Stimulated activated naive CD4-positive, alpha-beta T cell treated with Interleukin-2 at 50 U/mL for 16 hours (primary cell): ENCODE results near the gene ANKRD34B.
"Not testable (repeated sequence)": the region's sequence is repeated elsewhere in the genome, so short reads cannot be mapped to it uniquely, and the experiment has no call there.

ENCODE experiments used
- DNase-seq: peaks from one replicate; lab custom pipeline; 2025; lab: John Stamatoyannopoulos, UW

Gene ANKRD34B

DNA sequence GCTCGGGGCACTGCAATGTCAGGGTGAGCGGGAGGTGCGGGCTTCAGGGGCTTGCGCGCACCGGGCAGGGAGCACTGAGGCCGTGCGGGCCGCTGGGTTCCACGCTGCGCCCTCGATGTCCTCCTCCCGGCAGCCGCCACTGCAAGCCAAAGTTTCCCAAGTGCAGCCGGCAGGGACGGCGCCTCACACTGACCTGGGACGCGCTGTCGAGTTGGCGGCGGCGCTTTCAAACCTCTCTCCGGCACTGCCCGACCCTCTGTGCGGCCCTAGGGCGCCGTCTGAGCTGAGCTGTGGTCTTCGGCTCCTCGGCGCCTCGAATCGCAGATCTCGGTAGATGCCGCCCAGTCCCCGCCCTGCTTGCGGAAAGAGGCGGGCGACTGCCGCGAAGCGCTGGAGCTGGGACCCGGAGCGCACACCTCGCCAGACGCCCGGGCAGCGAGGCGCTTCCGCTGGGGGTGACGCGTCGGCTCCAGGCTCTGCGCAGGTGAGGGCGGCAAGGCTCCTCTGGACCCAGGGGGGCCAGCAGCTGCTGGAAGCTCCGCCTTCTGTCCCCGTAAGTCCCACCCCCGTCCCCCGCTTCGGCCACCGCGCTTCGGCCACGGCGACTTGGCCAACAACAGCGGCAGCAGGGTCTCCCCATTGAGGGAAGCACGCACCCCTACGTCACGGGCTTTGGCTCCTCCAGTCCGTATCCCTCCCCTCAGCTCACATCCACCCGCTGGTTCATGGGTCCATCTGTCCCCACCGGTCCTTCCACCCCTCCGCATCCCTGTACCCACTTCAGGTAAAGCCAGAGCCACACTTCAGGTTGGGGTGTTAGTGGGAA lies at the start of gene ANKRD34B:
Gene ANKRD34B, minus strand, starts transcription at position 320 of the 826 bp plus-strand sequence. CDS start 10,261 bp downstream, outside the sequence.
- DNase-seq: no peak

DNA sequence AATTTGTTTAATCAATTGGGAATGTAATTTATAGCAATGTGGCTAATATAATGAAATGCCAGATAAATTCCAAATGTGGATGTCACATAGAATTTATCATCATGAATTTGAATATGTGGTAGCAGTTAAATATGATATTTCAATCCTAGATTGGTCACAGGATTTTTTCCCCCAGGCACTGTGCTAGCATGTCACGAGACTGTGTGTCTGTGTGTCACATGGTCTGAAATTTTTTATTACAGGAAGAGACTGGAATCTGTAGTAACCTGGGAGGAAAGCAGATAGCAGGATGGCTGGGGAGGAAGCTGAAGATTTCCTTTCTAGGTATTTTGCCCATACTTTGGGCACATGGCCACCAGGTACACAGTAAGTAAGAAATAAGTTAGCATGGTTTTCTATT lies 49.0 kb upstream of the ANKRD34B start:
- DNase-seq: no peak

DNA sequence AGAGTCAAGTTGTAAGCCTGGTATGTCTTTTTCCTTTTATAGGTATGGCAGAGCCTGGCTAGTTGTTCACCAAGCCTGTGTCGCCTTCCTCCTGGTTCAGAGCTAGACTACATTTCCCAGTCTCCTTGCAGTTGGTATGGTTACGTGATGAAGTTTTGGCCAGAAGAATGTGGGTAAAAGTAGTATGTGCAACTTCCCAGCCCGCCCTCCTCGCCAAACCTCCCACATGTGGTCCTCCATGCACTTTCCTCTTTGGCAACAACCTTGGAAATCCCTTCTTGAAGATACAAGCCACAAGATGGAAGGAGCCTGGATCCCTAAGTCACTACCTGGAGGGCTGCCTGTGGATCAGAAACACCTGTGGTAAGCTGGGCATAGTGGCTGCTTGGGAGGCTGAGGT lies 48.4 kb upstream of the ANKRD34B start:
- no peak for DNase-seq

DNA sequence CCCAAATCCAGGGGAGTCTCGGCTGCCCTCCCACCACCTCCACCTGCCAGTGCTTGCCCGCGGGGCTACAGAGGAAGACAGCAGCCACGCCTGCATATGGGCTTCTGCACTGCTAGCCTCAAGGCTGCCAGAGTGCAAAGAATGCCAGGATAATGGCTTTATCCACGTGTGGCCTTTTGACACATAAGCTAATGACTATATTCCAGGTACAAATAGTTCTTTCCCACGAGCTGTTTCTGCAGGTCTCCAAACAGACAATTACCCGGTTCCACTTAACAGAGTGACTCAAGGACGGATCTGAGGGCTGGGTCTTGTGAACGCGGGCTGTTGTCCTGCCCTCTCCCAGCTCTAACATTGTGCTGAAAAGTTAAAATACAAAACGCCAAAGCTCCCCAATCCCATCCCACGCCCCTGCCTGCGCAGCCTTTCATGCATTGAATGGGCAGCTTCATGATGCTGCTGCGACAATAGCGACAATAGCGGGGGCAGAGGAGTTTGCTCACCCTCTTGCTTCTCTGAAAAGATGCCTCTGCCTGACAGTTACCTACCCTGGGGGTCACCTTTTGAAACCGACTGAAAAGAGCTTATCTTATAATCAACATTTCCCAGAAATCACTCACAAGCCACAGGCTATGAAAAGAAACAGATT lies 45.3 kb upstream of the ANKRD34B start:
- DNase-seq: no peak

DNA sequence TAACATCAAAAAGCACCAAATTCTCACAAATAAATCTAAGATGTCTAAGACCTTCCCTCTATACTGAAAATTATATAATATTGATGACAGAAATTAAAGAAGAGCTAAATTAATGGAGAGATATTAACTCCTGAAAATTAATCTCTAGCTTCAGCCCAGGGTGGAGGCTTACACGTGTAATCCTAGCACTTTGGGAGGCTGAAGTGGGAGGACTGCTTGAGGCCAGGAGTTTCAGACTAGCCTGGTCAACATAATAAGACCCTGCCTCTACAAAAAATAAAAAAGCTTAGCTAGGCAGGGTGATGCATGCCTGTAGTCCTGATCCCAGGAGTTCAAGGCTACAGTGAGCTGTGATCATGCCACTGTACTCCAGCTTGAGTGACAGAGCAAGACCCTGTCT lies 39.6 kb upstream of the ANKRD34B start:
- no peak for DNase-seq

DNA sequence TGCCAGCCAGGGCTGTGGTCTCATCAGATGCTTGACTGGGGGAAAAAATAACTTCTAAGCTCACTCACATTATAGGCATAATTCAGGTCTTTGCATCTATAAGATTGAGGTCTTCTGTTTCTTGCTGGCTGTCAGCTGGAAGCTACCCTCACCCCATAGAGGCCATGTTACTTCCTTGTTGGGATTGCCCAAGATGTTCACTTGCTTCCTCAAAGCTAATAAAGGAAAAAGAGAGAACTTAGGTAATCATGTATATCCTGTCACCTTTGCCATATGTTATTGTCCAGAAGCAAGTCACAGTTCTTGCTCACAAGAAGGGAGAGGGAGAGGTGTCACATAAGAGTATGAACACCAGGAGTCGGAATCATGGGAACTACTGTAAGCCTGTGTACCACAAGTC lies 38.7 kb upstream of the ANKRD34B start:
- no peak for DNase-seq

DNA sequence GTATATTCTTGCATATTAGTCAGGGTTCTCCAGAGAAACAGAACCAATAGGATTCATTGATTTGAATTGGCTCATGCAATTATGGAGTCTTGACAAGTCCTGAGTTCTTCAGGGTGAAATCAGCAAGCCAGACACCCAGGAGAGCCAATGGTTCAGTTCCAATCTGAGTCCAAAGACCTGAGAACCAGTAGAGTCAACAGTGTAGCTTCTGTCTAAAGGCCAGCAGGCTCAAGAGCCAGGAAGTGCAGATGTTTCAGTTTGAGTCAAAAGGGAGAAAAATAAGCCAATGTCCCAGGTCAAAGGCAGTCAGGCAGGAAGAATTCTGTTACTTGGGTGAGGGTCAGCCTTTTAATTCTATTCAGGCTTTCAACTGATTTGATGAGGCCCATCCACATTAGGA lies 37.8 kb upstream of the ANKRD34B start:
- no peak for DNase-seq

DNA sequence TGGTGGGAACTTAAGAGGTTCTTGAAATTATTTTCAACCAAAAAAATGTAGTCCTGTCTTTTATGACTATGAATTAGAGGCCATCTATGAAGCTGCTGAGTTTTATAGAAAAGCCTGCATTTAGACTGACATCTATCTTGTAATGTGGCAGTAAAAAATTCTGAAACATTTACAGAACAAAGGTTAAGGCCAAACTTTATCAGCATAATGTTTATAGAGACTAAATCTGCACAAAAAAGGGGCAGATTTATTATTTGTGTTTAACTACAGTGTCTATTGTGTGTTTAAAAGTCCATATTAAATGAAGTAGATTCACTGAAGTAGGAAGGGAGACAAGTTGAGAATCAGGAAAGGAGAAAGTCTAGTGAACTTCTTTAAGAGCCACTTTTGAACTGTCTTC lies 37.3 kb upstream of the ANKRD34B start:
- DNase-seq: no peak

DNA sequence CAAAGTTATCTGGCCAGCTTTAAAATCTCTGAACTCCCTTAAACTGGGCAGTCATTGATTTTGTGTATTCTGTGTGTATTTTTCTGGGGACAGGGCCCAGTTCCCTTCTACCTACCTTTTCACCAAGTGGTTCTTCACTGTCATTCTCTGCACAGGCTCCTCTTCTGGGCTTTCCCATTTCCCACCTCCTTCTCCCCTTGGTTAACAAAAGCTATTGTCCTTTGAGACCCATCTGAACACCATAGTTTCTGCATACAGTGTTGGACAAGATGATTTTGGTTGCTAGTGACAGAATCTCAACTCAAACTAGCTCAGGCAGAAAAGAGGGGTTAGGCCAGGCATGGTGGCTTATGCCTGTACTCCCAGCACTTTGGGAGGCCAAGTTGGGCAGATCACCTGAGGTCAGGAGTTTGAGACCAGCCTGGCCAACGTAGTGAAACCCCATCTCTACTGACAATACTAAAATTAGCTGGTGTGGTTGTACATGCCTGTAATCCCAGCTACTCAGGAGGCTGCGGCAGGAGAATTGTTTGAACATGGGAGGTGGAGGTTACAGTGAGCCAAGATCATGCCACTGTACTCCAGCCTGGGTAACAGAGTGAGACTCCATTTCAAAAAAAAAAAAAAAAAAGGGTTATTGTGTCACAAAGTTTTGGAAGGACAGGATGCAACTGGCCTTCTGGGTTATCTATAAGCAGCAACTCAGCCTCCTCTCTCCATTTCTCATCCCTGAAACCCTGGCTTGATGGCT lies 31.0 kb upstream of the ANKRD34B start:
- no peak for DNase-seq

DNA sequence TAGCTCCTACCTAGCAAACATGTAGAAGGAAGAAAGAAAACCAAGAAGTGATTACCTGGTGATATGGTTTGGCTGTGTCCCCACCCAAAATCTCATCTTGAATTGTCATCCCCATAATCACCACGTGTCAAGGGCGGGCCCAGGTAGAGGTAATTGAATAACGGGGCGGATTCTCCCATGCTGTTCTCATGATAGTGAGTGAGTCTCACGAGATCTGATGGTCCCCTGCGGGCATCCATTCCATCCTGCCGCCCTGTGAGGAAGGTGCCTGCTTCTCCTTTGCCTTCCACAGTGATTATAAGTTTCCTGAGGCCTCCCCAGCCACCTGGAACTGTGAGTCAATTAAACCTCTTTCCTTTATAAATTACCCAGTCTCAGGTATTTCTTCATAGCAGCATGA lies 27.4 kb upstream of the ANKRD34B start:
- no peak for DNase-seq

DNA sequence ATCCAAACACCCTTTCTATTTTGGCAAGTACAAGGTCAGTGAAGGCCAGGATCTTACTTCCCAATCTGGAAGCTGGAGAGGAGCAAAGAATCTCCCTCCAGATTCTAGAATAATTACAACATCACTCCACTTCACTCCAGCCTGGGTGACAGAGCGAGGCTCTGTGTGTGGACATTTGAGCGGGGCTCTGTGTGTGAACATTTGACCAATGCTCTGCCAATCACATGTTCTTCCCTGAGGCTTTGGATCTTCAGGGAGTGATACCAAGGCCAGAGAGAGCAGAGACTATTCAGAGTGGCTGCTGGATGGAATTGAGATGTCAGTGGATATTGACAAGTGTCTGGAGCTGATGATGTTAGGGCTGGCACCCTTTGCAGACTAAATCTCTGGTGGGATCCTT lies 24.7 kb upstream of the ANKRD34B start:
- DNase-seq: no peak

DNA sequence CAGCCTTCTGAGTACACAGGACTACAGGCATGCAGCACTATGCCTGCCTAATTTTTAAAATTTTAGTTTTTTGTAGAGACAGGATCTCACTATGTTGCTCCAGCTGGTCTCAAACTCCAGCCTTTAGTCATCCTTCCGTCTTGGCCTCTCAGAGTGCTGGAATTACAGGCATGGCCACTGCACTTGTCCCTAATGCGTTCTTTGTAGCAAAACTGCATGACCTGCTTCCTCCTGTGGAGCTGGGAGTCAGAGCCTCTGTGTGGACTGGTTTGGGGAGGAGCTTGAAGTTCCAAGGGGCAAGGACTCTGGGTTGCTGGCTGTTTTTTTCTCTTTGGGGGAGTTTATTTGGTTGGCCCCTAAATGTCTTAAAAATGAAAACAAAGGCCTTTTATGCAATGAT lies 22.7 kb upstream of the ANKRD34B start:
- no peak for DNase-seq

DNA sequence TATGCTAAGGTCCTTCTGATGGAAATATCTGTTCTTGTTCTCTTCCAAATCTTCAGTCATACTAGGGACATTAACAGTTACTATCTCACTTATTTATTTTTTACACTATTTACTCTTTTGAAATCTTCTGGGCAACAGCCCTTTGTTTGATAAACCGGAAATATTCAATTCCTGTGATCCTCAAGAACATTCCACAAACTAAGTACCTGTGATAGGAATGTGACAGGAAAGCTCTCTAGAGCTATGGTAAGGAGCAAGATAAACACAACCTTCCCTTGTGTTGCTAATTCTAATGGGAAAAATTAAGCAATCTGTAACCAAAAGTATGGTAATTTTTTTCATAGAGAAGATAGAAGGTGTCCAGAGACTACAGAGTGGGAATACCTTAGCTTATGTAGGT lies 22.0 kb upstream of the ANKRD34B start:
- DNase-seq: no peak

DNA sequence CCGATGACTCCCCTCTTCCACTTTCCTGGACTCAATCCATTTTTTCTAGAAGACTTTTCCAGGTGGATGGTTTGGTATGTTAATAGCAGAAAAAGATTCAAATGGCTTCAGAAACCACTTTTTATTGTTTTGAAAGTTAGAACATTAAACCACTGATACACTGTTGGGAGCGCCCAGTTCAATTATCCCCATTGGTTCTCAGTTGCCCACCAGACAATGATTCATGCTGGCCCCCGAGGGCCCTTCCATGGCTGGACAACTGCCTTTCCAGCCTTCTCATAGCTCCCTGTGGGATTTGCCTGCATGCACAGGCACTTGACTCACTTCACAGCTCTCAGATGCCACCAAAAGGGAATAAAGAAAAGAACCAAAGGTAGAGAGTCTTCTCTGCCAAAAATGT lies 21.3 kb upstream of the ANKRD34B start:
- no peak for DNase-seq

DNA sequence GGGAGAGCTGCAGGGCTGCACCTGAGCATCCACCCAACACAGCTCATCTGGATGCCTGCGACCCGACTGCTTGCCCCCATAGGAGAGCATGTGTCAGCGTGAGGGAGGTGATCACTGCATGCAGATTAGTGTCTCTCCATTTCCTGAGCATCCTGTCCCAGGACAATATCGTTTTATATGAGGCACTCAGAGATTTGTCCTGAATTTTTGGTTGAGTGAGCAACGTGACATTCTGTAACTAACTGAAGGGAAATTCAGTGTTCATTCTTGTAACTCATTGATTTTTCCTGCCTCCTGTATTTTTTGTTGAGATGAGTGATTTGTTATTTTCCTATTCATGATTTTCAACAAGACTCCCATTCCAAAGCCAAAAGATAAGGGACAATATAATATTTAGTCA lies 20.7 kb upstream of the ANKRD34B start:
- DNase-seq: no peak

DNA sequence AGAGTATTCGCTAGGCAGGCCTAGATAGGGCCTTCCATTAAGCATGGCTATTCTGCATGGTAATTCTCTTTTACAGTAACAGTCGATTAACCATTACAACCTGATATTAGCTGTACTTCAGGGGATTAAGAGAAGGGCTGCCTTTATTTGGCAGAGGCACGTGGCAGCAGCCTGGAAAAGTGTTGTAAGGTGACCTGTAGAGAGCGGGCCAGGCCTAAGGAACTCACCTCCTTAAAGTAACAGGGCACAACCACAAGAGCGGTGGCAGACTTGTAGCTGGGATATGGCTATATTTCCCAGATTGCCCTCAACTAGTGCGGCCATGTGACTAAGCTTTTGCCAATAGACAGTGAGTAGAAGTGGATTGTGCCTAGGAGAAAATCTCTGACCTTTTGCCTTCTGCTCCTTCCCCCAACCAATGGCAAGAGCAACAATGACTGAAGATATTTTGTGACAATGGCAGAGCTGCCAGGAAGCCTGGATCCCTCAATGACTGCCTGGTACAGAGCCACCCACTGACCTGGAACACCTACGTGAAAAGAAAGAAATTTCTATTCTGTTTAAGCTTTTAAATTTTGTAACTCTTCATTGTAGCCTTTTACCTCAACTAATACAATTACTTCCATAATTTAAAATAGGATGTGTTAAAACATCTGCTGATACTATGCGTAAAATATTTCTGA lies 18.9 kb upstream of the ANKRD34B start:
- no peak for DNase-seq

DNA sequence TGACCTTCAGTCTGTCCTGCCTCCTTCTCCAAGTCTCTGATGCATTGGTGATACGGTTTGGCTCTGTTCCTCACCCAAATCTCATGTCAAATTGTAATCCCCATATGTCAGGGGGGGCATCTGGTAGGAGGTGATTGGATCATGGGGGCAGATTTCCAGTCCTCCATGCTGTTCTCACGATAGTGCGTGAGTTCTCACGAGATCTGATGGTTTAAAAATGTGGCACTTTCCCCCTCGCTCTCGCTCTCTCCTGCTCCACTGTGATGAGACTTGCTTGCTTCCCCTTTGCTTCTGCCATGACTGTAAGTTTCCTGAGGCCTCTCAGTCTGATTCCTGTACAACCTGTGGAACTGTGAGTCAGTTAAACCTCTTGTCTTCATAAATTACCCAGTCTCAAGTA lies 14.7 kb upstream of the ANKRD34B start:
- DNase-seq: no peak

DNA sequence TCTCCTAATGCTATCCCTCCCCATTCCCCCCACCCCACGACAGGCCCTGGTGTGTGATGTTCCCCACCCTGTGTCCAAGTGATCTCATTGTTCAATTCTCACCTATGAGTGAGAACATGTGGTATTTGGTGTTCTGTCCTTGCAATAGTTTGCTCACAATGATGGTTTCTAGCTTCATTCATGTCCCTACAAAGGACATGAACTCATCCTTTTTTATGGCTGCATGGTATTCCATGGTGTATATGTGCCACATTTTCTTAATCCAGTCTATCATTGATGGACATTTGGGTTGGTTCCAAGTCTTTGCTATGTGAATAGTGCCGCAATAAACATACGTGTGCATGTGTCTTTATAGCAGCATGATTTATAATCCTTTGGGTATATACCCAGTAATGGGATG lies 10.2 kb upstream of the ANKRD34B start:
- DNase-seq: not testable (repeated sequence)

DNA sequence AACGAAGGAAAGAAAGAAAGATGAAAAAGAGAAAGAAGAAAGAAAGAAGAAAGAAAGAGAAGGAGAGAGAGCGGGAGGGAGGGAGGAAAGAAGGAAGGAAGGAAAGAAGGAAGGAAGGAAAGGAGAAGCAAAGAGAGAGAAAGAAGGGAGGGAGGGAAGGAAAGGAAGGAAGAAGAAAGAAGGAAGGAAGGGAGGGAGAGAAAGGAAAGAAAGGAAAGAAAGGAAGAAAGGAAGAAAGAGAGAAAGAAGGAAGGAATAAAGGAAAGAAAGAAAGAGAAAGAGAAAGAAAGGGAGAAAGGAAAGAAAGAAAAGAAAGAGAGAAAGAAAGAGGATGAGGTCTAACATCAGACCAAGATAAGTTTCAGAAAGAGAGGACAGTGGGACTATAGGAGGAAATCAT lies 9.0 kb upstream of the ANKRD34B start:
- no peak for DNase-seq

DNA sequence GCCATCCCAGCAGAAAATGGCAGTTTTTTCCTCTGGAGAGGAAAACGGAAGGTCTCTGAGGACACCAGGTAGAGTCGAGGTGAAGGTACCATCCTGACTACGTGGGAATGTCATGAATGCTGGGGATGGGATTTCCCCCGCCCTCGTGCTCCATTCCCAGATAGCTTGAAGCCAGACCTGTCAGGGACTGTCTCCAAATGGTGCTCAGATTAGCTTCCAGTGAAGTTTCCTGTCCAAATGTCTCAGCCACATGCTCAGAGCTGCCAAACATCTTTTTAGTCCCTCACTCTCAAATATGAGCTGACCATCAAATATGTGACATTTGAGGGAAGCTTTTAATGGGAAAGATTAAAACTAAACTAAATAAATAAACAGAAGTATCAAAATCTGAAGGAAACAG lies 7.6 kb upstream of the ANKRD34B start:
- no peak for DNase-seq

DNA sequence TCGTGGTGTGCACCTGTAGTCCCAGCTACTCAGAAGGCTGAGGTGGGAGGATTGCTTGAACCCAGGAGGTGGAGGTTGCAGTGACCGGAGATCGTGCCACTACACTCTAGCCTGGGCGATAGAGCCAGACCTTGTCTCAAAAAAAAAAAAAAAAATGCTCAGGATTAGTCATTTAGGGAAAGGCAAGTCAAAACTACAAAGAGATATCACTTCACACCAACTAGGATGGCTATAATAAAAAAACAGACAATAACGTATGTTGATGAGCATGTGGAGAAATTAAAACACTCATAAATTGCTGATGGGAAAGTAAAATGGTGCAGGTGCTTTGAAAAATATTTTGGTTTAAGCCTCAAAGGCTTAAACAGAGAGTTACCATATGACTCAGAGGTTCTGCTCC lies 6.3 kb upstream of the ANKRD34B start:
- no peak for DNase-seq

DNA sequence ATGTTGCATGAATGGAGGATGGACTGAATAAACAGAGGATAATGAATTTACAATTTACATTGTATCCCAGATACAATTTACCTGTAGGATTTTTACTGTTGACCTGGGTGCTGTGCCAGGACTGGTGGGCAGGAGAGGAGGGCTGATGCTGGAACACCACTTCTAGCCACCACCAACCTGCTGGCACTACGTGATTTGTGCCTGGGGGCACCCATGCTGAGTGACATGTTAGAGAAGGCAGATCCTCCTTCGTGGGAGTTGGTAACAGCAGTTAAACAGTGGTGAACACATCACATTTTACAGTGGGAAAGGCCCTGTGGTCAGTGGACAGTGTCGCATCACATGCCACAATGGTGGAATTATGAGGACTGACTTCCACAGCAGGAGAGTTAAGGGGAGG lies 3.0 kb upstream of the ANKRD34B start:
- no peak for DNase-seq
